ENCODE results near the gene GSDME. TPM values are rescaled to one million over a fixed set of nuclear protein-coding genes. Genes with fewer than 3 reads are reported as not detected.
"Not testable (repeated sequence)": the region's sequence is repeated elsewhere in the genome, so short reads cannot be mapped to it uniquely, and the experiment has no call there.

The GSDME gene
- 16.8 TPM for polyA plus RNA-seq (2013, experiment 1 of 2; ENCODE audit: insufficient read length)
- polyA plus RNA-seq (2013, experiment 2 of 2; ENCODE audit: insufficient read length), result 21.5 TPM

DNA sequence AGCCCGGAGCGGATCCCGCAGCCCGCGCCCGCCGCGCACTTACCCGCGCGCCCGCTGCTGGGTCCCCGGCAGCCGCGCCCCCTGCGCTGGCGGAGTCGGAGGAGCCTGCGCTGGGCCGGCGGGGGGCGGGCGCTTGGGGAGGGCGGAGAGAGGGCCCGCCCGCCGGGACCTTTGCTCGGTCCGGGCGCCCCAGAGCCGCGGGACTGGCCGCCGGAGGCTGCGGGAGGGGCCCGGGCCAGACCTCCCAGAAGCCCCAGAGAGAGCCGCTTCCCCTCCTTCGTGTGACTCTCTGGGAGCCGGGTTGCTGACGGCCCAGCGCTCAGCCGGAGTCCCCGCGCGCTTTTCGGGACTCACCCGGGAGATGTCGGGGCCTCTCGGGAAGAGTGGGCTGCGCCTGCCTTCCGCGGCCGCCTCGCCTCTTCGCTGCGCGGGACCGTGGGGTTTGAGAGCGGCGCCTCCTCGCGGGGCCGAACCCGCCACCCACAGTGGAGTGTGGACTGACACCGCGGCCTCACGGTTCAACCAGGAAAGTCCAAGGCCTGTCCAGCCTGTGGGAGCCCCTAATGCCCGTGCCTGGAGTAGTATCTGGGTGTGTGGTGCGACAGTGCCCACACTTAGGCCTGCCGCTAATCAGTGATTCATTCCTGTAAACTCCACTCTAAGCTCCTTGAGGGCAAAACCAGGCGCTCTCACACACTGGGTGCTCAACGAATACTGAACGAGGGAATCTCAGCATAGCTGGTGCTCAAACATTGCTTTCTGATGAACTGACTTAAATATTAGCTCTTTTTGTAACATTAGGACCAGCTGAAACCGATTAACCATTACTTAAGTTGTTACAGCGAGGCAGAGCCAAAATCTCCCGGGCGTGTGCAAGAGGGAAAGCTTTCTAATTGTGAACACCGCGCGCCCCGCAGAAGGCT, at the start of gene GSDME:
GSDME (minus strand) TSS at position 112 of the 923 bp plus-strand sequence. CDS start 7,690 bp downstream, outside the sequence.
- DNase-seq, result peak; percentile 70

DNA sequence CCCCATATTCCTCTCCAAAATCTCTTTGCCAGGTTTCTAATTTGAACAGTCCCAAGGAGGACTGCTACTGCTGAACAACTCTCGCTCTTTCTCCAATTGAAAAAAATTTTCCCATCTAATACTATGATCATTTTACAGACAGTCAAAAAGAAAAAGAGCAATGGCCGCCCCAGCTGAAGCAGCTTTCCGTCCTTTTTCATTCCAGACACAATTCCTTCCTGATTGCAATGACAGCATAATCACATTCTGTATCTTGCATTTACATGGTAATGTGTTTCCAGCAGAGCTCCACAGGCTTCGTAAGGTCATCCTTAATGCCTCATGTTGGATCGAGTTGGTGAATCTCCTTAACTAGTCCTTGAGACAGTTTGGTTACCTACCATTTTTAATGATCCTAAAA, 45.0 kb upstream of the GSDME start:
- DNase-seq, result no peak

DNA sequence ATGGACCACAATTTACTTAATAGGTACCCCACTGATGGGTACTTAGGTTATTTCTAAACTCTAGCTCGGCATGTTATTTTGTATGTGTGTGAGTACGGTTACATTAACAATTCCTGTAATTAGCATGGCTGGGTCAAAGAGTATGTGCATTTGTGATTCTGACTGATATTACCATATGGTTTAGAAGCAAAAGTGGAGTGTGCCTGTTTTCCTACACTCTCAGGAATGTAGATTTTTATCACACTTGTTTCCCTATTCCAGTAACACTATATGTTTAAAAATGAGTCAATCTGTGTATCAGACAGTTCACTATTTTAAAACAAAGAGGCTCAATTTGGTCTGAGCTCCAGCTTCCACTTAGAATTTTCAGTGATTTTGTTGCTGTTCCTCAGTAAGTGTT, 44.6 kb upstream of the GSDME start:
- DNase-seq, result no peak

DNA sequence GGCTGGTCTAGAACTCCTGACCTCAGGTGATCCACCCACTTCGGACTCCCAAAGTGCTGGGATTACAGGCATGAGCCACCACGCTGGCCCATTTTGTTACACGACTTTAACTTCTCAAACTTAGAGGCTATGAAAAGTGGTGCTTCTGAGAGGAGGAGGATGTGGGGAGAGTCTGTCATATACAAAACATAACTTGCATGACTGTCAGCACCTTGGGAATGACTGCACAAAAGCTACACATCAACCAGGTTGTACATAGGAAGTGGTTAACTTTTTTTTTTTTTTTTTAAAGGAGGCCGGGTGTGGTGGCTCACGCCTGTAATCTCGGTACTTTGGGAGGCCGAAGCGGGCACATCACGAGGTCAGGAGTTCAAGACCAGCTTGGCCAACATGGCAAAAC, 43.4 kb upstream of the GSDME start:
- no peak for DNase-seq

DNA sequence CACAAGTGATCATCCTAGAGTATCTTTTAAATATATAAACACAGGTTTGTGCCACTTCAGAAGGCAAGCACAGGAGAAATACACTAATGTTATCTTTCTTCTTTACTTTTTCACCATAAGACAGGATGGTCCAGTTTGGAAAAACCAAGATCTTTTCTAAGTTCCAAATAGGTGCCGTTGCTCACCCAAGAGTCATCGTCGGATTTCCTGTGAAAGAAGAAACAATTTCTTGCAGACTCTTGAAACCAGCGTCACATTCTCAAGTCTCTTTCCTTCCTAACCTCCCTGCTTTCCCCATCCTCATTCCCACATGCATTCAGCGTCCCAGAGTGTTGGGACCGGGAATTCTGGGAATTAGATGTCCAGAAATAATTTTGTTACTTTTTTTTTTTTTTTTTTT, 42.8 kb upstream of the GSDME start:
- no peak for DNase-seq

DNA sequence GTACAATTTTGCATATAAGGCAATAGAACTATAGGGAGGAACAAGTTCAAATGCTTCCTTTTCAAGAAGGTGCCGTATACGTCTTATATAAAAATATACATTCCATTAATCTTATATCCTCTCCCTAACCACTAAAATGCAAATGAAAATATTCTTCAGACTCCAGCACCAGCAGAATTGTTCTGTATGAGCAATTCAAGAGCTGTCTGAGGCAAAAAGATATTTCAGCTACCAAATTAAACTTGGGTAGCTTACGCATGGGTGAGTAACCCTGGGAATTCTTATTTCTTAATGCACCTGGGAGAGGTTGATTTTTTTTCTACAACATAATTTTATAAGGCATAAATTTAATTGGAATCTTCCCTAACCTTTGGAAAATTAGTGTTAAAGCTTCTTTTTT, 42.2 kb upstream of the GSDME start:
- DNase-seq, result peak; percentile 65

DNA sequence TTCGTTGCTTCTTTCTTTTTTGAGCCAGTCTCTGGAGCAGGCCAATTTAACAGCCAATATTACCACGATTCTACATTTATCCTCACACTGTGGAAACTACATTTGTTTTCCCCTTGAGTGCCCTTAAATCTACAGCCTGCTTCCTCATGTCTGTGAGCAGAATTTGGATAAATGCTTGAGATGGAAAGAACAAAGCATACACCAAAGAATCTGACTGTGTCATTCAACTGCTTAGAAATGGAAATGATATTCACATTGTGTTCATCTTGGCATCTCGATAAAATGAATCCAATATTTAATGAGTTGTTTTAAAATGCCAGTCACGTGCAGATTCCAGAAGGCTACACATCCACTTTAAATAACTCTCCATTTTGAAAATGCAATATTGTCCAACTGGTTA, 41.0 kb upstream of the GSDME start:
- no peak for DNase-seq

DNA sequence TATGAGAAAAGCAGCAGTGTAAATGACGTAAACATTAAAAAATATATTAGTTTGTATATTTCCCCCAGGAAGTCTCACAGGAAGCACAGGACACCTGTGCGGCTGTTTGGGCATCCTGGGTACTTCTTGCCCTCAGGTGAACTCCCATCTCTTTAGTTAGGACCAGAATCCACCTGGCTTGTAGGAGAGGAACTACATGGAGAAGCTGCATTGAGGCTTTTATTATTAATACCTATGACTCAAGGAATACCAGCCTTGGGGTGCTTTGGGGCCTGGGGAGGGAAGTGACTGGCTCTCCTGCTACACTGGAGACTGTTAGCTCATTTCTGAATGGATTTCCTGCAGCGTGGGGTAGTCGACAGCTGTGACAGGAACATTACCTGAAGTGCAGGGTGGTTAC, 40.0 kb upstream of the GSDME start:
- no peak for DNase-seq

DNA sequence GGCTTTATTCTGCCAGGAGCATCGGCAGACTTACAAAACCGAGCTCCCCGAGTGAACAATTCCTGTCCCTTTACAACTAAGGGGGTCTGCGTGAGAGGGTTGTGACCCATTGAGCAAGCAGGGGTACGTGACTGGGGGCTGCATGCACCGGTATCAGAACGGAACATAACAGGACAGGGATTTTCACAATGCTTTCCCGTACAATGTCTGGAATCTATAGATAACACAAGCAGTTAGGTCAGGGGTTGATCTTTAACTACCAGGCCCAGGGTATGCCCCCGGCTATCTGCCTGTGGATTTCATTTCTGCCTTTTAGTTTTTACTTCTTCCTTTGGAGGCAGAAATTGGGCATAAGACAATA, 38.1 kb upstream of the GSDME start:
- no peak for DNase-seq

DNA sequence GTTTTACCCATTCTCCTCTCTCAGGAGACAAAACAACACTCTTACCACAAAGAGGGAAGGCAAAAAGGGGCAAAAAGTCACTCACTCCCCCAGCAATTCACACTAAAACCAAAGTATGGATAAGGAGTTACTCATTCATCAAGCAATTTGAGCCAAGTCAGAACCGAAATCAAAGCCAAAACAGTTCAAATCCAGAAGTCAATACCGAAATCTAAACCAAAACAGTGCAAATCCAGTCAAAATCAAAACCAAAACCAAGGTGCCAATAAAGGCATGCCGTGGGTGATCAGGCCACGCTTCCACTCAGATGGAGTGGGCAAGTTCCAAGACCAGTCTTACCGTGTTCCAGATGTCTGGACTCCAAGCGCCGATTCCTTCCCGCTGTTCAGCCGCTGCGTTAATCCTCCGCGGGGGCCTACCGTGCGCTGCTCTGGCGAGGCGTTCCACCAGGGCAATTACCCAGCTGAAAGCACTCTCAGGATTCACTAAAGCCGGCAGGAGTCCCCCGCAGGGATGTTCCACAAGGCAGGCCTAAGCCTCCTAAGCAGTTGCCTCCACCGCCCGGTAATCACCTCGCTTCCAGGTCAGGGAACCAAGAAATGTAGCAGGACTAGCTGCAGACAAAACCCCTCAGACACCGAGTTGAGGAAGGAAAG, 37.6 kb upstream of the GSDME start:
- DNase-seq, result not testable (repeated sequence)

DNA sequence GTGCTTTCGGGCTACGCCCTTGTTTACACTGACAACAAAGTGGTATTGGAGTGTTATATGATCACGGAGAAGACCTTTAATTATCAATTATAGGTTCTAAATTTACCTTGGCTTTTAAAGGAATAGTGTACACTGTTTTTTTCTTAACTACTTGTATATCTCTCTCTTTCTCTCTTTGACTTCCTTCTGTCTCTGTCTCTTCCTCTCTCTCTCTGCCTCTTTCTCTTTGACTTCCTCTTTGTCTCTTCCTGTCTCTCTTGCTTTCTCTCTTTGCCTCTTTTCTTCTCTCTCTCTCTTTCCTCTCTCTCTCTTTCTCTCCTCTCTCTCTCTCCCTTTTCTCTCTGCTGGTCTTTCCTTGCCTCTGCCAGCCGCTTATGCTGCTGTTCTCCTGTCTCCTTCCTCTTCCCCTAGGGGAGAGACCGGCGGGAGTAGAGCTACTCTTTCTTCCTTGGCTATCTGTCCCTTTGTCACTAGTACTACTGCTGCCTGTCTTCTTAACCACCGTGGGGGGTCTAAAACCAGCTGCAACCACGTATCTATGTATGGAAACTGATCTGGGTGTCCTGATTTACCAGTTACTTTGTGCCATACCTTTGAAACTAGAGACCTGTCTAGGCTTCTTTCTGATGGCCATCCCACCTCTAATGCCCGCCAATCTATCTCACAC, 36.9 kb upstream of the GSDME start:
- DNase-seq, result no peak

DNA sequence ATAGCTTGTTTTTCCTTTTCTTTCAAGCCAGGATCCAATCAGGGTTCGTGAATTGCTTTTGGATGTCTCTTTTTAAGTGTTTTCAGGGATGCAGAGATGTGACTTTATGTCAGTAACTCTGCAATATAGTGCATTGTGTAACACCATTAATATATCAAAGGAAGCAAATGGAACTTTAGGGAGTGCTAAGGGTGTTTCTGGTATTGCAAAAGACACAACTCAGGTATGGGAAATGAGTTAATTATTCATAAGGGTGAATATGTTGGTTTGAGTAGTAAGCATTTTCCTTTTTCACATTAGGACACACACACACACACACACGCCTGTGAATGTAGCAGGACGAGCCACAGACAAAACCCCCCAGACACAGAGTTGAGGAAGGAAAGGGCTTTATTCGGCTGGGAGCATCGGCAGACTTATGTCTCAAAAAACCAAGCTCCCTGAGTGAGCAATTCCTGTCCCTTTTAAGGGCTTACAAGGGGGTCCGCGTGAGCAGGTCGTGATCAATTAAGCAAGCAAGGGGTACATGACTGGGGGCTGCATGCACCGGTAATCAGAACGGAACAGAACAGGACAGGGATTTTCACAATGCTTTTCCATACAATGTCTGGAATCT, 31.8 kb upstream of the GSDME start:
- DNase-seq, result no peak

DNA sequence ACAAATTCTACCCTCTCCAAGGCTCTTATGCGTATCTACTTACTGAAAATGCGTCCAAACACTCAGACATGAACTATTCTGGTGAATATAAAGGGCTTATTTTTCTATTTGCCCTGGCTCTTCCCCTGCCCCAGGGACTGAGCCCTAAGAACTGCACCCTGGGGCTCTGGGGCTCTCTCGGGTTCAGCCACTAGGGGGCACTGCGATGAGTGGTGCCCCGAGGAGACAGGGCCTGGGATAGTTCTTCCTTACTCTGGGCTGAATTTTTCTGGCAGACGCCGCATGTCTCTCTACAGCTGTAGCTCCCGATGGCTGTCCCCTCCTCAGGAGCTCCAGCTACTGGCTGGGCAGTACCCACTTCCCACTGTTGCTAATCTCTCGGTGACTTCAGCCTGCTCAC, 30.8 kb upstream of the GSDME start:
- no peak for DNase-seq

DNA sequence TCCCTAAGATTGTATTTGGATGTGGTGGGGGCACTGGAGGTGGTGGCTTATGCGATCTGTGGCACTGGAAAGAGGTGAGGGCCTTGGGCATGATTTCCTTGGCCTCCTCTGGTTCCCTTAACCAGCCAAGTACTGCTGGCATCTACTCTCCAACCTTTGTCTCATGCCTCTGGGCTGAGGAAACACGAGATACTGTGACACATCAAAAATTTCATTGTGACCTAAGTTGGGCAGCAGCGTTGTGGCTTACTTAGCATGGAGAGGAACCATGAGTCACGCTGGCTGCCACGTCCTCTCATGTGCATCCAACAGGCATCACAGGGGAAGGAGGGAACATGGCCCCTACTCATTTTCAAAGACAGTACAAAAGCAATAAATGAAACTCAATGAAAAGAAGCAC, 29.7 kb upstream of the GSDME start:
- DNase-seq, result peak; percentile 97

DNA sequence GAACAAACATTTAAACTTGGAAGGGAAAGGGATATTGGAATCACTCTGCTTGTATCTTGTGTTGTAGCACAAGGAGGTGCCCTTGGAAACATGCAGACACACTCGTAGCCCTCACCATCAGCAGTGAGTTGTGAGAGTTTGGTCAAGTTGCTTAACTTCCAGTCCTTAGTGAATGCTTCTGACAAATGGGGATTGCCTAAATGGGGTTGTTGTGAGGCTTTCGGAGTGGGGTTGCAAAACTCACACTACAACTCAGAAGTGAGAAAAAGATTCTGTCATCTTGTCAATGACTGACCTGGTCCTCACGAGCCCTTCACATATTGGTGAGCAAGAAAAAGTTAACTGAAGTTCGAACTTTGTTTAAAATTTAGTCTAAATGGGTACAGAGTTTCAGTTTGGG, 29.0 kb upstream of the GSDME start:
- no peak for DNase-seq

DNA sequence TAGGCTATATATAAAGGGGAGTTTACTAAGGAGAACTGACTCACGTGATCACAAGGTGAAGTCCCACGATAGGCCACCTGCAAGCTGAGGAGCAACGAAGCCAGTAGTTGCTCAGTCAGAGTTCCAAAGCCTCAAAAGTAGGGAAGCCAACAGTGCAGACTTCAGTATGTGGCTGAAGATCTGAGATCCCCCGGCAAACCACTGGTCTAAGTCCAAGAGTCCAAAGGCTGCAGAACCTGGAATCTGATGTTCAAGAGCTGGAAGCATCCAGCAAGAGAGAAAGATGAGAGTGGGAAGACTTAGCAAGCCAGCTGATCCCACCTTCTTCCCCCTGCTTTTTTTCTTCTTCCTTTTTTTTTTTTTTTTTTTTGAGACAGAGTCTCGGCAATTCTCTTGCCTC, 27.0 kb upstream of the GSDME start:
- no peak for DNase-seq

DNA sequence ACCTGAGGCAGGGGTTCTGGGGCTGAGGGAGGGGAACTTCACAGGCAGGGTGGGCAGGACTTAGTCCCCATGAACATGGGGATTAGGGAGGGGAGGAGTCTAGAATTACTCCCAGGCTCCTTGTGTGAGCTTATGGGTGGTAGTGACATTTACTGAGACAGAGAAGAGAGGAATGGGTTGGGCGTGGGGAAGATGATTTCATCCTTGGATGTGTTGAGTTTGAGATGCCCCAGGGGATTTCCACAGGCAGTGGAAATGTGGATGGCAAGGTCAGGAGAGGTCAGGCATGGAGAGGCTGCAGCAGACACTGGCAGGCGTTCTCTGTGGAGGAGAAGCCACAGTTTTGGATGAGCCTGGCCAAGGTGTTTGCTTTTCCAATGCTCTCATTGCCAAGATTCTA, 26.4 kb upstream of the GSDME start:
- DNase-seq, result peak; percentile 30

DNA sequence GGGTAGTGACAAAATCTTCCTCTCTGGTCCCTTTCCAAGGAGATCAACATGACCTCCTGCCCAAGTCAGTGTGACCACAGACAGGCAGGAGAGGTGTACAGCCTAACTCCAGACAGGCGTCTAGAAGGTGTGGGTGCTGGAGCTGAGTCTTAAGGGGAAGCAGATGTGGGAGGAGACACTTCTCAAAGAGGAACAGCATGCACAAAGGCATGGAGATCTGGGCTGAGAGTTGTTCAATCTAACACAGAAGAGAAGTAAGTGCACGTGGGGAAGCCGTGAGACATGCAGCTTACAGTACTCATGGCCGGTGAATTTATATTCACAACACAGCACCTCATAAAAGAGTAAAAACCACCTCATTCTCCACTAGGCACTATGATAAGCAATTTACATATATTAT, 23.8 kb upstream of the GSDME start:
- DNase-seq, result no peak

DNA sequence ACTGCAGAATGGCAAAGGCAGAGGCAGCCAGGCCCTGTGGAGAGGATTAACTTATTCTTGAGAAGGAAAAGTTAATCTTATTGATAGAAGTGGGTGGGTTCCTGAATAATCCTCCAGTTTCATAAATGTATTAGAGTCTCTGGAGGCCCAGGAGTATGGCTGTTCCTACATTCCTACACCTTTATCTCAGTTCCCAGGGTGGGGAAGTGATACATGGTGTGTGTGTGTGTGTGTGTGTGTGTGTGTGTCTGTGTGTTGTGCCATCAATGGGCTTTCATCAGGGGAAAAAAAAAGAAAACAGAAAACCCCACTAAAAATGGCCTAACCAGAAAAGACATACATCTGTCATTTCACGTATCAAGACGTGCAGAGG, 22.0 kb upstream of the GSDME start:
- peak; percentile 15 for DNase-seq

DNA sequence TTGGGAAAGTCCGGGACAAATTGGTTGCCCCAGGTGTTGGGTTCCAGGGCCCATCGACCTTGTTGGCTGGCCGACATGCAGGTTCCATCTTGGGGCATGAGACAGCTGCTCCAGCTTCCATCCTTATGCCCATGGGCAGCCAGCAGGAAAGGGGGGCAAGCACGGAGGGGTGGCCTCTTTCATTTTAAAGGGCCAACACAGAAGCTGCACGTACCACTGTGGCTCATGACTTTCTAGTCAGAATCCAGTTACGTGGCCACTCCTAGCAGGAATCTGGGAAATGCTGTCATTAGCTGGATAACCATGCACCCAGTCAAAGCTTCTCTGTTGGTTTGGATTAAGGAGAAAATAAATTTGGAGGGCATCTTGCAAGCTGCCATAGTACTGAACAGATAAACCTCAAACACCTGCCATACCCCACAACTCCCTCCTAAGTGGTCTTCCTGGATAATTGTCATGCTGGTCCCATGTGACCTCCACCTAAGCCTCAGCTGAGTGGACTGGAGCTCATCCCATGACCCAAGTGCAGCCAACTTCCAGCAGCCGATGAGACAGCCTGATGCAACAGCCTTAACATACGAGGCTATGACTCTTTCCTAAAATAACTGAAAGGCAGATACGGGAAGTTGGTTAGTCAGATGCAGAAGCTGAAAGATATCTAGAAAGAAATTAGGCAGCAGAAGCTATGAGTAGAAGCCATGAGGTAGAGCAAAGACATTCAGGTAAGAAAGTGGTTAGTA, 21.4 kb upstream of the GSDME start:
- DNase-seq, result peak; percentile 83

DNA sequence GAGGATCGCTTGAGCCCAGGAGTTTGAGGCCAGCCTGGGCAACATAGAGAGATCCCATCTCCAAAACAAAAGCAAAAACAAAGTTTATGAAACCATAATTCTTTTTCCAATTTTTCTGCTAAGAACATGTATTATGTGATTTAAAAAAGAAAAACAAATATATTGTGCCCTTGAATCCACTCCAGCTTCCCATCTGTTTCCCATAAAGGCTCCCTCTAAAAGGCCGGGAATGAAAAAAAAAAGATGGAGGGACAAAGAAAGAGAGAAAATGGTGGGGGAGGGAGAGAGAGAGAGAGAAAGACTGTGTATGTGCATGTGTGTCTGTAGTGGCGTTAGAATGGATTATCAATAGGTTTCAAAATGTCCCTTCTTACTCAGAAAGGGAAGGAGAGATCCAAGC, 20.5 kb upstream of the GSDME start:
- no peak for DNase-seq

DNA sequence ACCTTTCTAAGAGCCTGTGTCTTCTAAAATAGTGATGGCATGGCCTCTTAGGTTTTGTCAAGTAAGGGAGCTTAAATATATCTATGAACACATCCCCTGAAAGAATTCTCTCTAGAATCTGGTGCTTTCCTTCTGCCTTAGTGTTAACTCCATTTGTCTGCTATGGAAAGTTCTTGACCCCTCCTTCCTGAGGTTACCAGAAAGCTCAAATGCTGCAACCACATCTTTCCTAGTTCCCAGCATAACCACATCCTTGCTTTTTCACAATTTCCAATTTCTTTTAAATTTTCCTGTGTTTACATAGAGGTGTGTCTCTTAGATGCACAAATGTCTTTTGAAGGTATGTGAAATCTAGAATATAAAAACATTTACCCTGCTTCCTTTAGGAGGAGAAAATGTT, 16.4 kb upstream of the GSDME start:
- DNase-seq, result no peak
